GM21447 (cell line): ENCODE measurements around the gene FOXP1.
"Not testable (repeated sequence)": the region's sequence is repeated elsewhere in the genome, so short reads cannot be mapped to it uniquely, and the experiment has no call there.

Source experiments
- ATAC-seq: cut with Tn5 transposase; IDR thresholded peaks from one replicate; pipeline ENCODE4 v1.9.1; 2021; ENCODE audit not compliant: unreplicated experiment

The FOXP1 gene

GRCh38 chr3:71000483-71000882, 583.0 kb downstream of the FOXP1 start:
- no peak for ATAC-seq

GRCh38 chr3:70999730-71000129, 583.8 kb downstream of the FOXP1 start:
- ATAC-seq = no peak

- ATAC-seq = no peak
Observed at GRCh38 chr3:70996082-70996481, 587.4 kb downstream of the FOXP1 start.

- no peak for ATAC-seq
Observed at GRCh38 chr3:70994644-70995043, 588.9 kb downstream of the FOXP1 start.

- no peak for ATAC-seq
Observed at GRCh38 chr3:70992562-70993204, 590.8 kb downstream of the FOXP1 start.

- no peak for ATAC-seq
Observed at GRCh38 chr3:70992131-70992530, 591.4 kb downstream of the FOXP1 start.

GRCh38 chr3:70990723-70991122, 592.8 kb downstream of the FOXP1 start:
- ATAC-seq = no peak

GRCh38 chr3:70990185-70990584, 593.3 kb downstream of the FOXP1 start:
- no peak for ATAC-seq

- ATAC-seq = no peak
Observed at GRCh38 chr3:70989174-70989573, 594.4 kb downstream of the FOXP1 start.

GRCh38 chr3:70988111-70988510, 595.4 kb downstream of the FOXP1 start:
- no peak for ATAC-seq

- ATAC-seq = no peak
Observed at GRCh38 chr3:70985572-70985971, 598.0 kb downstream of the FOXP1 start.

GRCh38 chr3:70984776-70985482, 598.6 kb downstream of the FOXP1 start:
- no peak for ATAC-seq

GRCh38 chr3:70982700-70983140, 600.8 kb downstream of the FOXP1 start:
- no peak for ATAC-seq

GRCh38 chr3:70982284-70982683, 601.2 kb downstream of the FOXP1 start:
- ATAC-seq = no peak

GRCh38 chr3:70981231-70981880, 602.2 kb downstream of the FOXP1 start:
- no peak for ATAC-seq

- ATAC-seq = no peak
Observed at GRCh38 chr3:70980646-70981170, 602.8 kb downstream of the FOXP1 start.

GRCh38 chr3:70979983-70980645, 603.4 kb downstream of the FOXP1 start:
- no peak for ATAC-seq

- ATAC-seq = no peak
Observed at GRCh38 chr3:70977712-70978111, 605.8 kb downstream of the FOXP1 start.

- not testable (repeated sequence) for ATAC-seq
Observed at GRCh38 chr3:70975981-70976380, 607.5 kb downstream of the FOXP1 start.

- ATAC-seq = no peak
Observed at GRCh38 chr3:70974747-70975146, 608.8 kb downstream of the FOXP1 start.

- no peak for ATAC-seq
Observed at GRCh38 chr3:70973558-70973957, 610.0 kb downstream of the FOXP1 start.
